Liver (tissue), 9 donors: Measurements from ENCODE around the gene TUFT1. TPM values are rescaled to one million over a fixed set of nuclear protein-coding genes. Genes with fewer than 3 reads are reported as not detected.

ENCODE experiments used
- DNase-seq: peaks from one replicate; pipeline ENCODE4 v3.0.0-alpha.2; 2017; ENCODE audit warnings: low spot score
- H3K27ac ChIP-seq, 2 donors: one replicate each; pipeline ENCODE4 v1.7.0; 2013; ENCODE audit warnings: inconsistent platforms in 2 of 2, low read length in 2 of 2, control low read depth in 1 of 2, low read depth in 1 of 2, mild to moderate bottlenecking in 1 of 2
- H3K27me3 ChIP-seq, 4 donors: one replicate each; pipeline versions ENCODE4 v1.6.1 to v1.7.0; 2013; ENCODE audit warnings: low read length in 3 of 4, inconsistent platforms in 1 of 4, mild to moderate bottlenecking in 1 of 4, moderate library complexity in 1 of 4; ENCODE audit not compliant: control insufficient read depth in 4 of 4, insufficient read depth in 4 of 4
- H3K36me3 ChIP-seq, 4 donors: one replicate each; pipeline versions ENCODE4 v1.6.1 to v1.7.0; 2013; ENCODE audit warnings: low read length in 3 of 4, mild to moderate bottlenecking in 3 of 4, low read depth in 1 of 4, moderate library complexity in 1 of 4; ENCODE audit not compliant: control insufficient read depth in 4 of 4, insufficient read depth in 3 of 4
- H3K4me1 ChIP-seq, 4 donors: one replicate each; pipeline versions ENCODE4 v1.6.1 to v1.7.0; 2013; ENCODE audit warnings: low read length in 3 of 4, mild to moderate bottlenecking in 3 of 4, moderate library complexity in 1 of 4; ENCODE audit not compliant: control insufficient read depth in 4 of 4, insufficient read depth in 4 of 4
- H3K4me3 ChIP-seq, 3 donors: one replicate each; pipeline versions ENCODE4 v1.6.1 to v1.7.0; 2013; ENCODE audit warnings: low read length in 3 of 3, control low read depth in 1 of 3, low read depth in 1 of 3, mild to moderate bottlenecking in 1 of 3
- H3K9ac ChIP-seq, 2 donors: one replicate each; pipeline ENCODE4 v1.7.0; 2013; ENCODE audit warnings: low read length in 2 of 2, mild to moderate bottlenecking in 2 of 2, moderate library complexity in 2 of 2, control low read depth in 1 of 2, low read depth in 1 of 2
- H3K9me3 ChIP-seq, 4 donors: one replicate each; pipeline versions ENCODE4 v1.6.1 to v1.7.0; 2013; ENCODE audit warnings: low read length in 3 of 4; ENCODE audit not compliant: control insufficient read depth in 4 of 4
- EGR1 ChIP-seq, 2 donors: IDR thresholded peaks; 2 replicates each; pipeline ENCODE4 v1.6.1; 2016 to 2018; ENCODE audit warnings: antibody characterized with exemption in 2 of 2, low read depth in 2 of 2
- FOXA1 ChIP-seq: IDR thresholded peaks from 2 replicates; pipeline ENCODE4 v1.6.1; 2016; ENCODE audit warnings: antibody characterized with exemption
- GABPA ChIP-seq, 2 donors: IDR thresholded peaks in 1 of 2; conservative IDR thresholded peaks in 1 of 2; 2 replicates each; pipeline ENCODE4 v1.6.1; 2016; ENCODE audit warnings: antibody characterized with exemption in 2 of 2, mild to moderate bottlenecking in 1 of 2, moderate library complexity in 1 of 2
- HNF4A ChIP-seq, 2 donors: conservative IDR thresholded peaks; 2 replicates each; pipeline ENCODE4 v1.6.1; 2016; ENCODE audit warnings: antibody characterized with exemption in 2 of 2, mild to moderate bottlenecking in 2 of 2
- HNF4G ChIP-seq: IDR thresholded peaks from 2 replicates; pipeline ENCODE4 v1.6.1; 2016; ENCODE audit warnings: antibody characterized with exemption
- JUND ChIP-seq, 2 donors: IDR thresholded peaks; 2 replicates each; pipeline ENCODE4 v1.6.1; 2016; ENCODE audit warnings: antibody characterized with exemption in 2 of 2
- NR2F2 ChIP-seq: IDR thresholded peaks from 2 replicates; pipeline ENCODE4 v1.6.1; 2016; ENCODE audit warnings: antibody characterized with exemption
- RAD21 ChIP-seq, 2 donors: IDR thresholded peaks; 2 replicates each; pipeline ENCODE4 v1.6.1; 2016; ENCODE audit warnings: antibody characterized with exemption in 2 of 2, mild to moderate bottlenecking in 2 of 2
- RXRA ChIP-seq, 2 donors: IDR thresholded peaks; 2 replicates each; pipeline ENCODE4 v1.6.1; 2017 to 2018; ENCODE audit warnings: antibody characterized with exemption in 2 of 2, mild to moderate bottlenecking in 1 of 2
- SP1 ChIP-seq: IDR thresholded peaks from 2 replicates; pipeline ENCODE4 v1.6.1; 2018; ENCODE audit warnings: antibody characterized with exemption, mild to moderate bottlenecking
- TAF1 ChIP-seq: conservative IDR thresholded peaks from 2 replicates; pipeline ENCODE4 v1.6.1; 2016; ENCODE audit warnings: antibody characterized with exemption, mild to moderate bottlenecking
- YY1 ChIP-seq: IDR thresholded peaks from 2 replicates; pipeline ENCODE4 v1.6.1; 2016; ENCODE audit warnings: antibody characterized with exemption, mild to moderate bottlenecking
- WGBS: extraction: QIAGEN DNeasy Blood & Tissue Kit; methylation state at CpG from one replicate; pipeline ENCODE4 v1.1.7; 2013; 5-methylcytosine and 5-hydroxymethylcytosine counted together
- polyA plus RNA-seq, 2 donors: library from polyadenylated mRNA; stranded (reverse) in 1 of 2; unstranded in 1 of 2; fragments of 200-250 nt in 1 of 2; fragments of >200 nt in 1 of 2; fragmentation: Nextera tagmentation in 1 of 2; extraction: Ambion mirVana in 1 of 2; gene quantifications; one replicate each; pipeline versions ENCODE4 v1.2.1 to v1.2.3, GENCODE V29; 2013 to 2015
- total RNA-seq, 2 donors: library from RNA; depleted of rRNA; stranded (reverse); fragments of >200 nt; gene quantifications; one replicate each; pipeline ENCODE4 v1.2.3, GENCODE V29; 2014
- TF ChIP-seq, protein P1 (sequence below): IDR thresholded peaks from 2 replicates; pipeline ENCODE4 v1.6.1; 2016; ENCODE audit warnings: antibody characterized with exemption
- TF ChIP-seq, protein P2 (sequence below): IDR thresholded peaks from 2 replicates; pipeline ENCODE4 v1.6.1; 2016; ENCODE audit warnings: antibody characterized with exemption
- TF ChIP-seq, protein P3 (sequence below): IDR thresholded peaks from 2 replicates; pipeline ENCODE4 v1.6.1; 2016; ENCODE audit warnings: antibody characterized with exemption, mild to moderate bottlenecking
- TF ChIP-seq, protein P4 (sequence below): IDR thresholded peaks from 2 replicates; pipeline ENCODE4 v1.6.1; 2016; ENCODE audit warnings: antibody characterized with exemption
- TF ChIP-seq, protein P5 (sequence below): fragments of 150-350 bp; IDR thresholded peaks from 2 replicates; pipeline ENCODE4 v1.5.1; 2017; ENCODE audit warnings: improper control_type of control experiment, low read depth, low read length; ENCODE audit not compliant: missing input control
- donor health status: healthy.
- donor health status: healthy.
- donor health status: healthy.
- donor health status: healthy.
- donor health status: healthy.

Gene TUFT1
- total and polyA plus RNA-seq, 4 donors, result 1.7 to 4.8 (median 3.0) TPM

DNA sequence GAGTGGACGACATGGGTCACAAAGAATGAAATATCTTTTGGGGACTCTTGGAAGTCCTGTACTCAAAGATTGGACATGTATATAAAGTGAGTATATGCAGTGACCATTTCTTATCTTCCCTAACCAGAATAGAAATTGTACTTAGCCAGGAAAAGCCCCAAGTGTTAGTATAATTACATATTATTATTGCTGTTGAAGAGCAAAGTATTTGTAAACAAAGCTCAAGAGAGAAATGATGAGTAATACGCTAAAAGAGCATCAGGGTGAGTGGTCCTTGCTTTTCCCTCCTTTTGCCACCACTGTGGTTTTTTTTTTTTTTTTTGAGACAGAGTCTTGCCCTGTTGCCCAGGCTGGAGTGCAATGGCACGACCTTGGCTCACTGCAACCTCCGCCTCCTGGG lies 35.4 kb upstream of the TUFT1 start:
- peaks cover 0 to under 1% (median 0%) of the 10 kb centered on the region in 4 donors for H3K4me1 ChIP-seq
- no peak overlapping the region for H3K9ac ChIP-seq
- H3K4me3 ChIP-seq, result no peak overlapping the region
- H3K36me3 ChIP-seq, result no peaks in the 10 kb centered on the region
- no peaks in the 10 kb centered on the region for H3K27me3 ChIP-seq
- TF ChIP-seq YY1 (no peak), RAD21 (IDR thresholded peaks at IDR 0.05) (no peak), FOXA1 (no peak), GABPA (IDR thresholded peaks at IDR 0.05 in 1 of 2, conservative IDR thresholded peaks at IDR 0.05 in 1 of 2) (no peak), EGR1 (IDR thresholded peaks at IDR 0.05; ENCODE audit: low read depth in 2 of 2) (no peak), HNF4G (no peak), RXRA (IDR thresholded peaks at IDR 0.05) (no peak), SP1 (no peak), TAF1 (no peak)
- TF ChIP-seq, protein P1, sequence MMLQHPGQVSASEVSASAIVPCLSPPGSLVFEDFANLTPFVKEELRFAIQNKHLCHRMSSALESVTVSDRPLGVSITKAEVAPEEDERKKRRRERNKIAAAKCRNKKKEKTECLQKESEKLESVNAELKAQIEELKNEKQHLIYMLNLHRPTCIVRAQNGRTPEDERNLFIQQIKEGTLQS, result no peak
- TF ChIP-seq, protein P2, sequence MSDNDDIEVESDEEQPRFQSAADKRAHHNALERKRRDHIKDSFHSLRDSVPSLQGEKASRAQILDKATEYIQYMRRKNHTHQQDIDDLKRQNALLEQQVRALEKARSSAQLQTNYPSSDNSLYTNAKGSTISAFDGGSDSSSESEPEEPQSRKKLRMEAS, result no peak
- TF ChIP-seq, protein P3, sequence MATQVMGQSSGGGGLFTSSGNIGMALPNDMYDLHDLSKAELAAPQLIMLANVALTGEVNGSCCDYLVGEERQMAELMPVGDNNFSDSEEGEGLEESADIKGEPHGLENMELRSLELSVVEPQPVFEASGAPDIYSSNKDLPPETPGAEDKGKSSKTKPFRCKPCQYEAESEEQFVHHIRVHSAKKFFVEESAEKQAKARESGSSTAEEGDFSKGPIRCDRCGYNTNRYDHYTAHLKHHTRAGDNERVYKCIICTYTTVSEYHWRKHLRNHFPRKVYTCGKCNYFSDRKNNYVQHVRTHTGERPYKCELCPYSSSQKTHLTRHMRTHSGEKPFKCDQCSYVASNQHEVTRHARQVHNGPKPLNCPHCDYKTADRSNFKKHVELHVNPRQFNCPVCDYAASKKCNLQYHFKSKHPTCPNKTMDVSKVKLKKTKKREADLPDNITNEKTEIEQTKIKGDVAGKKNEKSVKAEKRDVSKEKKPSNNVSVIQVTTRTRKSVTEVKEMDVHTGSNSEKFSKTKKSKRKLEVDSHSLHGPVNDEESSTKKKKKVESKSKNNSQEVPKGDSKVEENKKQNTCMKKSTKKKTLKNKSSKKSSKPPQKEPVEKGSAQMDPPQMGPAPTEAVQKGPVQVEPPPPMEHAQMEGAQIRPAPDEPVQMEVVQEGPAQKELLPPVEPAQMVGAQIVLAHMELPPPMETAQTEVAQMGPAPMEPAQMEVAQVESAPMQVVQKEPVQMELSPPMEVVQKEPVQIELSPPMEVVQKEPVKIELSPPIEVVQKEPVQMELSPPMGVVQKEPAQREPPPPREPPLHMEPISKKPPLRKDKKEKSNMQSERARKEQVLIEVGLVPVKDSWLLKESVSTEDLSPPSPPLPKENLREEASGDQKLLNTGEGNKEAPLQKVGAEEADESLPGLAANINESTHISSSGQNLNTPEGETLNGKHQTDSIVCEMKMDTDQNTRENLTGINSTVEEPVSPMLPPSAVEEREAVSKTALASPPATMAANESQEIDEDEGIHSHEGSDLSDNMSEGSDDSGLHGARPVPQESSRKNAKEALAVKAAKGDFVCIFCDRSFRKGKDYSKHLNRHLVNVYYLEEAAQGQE, result no peak
- no peak overlapping the region for H3K27ac ChIP-seq
- no peaks in the 10 kb centered on the region for H3K9me3 ChIP-seq
- 85% methylated on average over 4 of the region's 4 CpGs for WGBS
- DNase-seq, result no peak

DNA sequence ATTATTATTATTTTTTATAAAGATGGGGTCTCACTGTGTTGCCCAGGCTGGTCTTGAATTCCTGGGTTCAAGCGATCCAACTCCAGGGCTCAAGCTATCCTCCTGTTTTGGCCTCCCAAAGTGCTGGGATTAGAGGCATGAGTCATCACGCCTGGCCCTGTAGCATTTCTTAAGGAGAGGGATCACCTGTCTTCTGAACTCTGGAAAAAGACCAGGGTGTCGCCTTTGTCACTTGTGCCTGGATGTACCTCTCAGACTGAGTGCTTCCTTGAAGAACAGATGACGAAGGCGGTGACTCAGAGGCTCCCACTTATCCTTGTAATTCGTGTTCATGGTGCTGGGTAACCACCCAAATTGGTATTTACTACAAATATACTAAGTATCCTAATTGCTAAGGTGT lies 31.3 kb upstream of the TUFT1 start:
- H3K27me3 ChIP-seq, result no peaks in the 10 kb centered on the region
- H3K9me3 ChIP-seq, result no peaks in the 10 kb centered on the region
- no peak overlapping the region for H3K27ac ChIP-seq
- DNase-seq, result no peak
- WGBS, result 91% methylated on average over 6 of the region's 6 CpGs
- no peaks in the 10 kb centered on the region for H3K36me3 ChIP-seq
- TF ChIP-seq RXRA (IDR thresholded peaks at IDR 0.05) (no peak), RAD21 (IDR thresholded peaks at IDR 0.05) (no peak), SP1 (no peak), HNF4A (conservative IDR thresholded peaks at IDR 0.05) (no peak), YY1 (no peak), EGR1 (IDR thresholded peaks at IDR 0.05; ENCODE audit: low read depth in 2 of 2) (no peak), NR2F2 (no peak), JUND (IDR thresholded peaks at IDR 0.05) (no peak), TAF1 (no peak)
- TF ChIP-seq, protein P1, result no peak
- TF ChIP-seq, protein P4, sequence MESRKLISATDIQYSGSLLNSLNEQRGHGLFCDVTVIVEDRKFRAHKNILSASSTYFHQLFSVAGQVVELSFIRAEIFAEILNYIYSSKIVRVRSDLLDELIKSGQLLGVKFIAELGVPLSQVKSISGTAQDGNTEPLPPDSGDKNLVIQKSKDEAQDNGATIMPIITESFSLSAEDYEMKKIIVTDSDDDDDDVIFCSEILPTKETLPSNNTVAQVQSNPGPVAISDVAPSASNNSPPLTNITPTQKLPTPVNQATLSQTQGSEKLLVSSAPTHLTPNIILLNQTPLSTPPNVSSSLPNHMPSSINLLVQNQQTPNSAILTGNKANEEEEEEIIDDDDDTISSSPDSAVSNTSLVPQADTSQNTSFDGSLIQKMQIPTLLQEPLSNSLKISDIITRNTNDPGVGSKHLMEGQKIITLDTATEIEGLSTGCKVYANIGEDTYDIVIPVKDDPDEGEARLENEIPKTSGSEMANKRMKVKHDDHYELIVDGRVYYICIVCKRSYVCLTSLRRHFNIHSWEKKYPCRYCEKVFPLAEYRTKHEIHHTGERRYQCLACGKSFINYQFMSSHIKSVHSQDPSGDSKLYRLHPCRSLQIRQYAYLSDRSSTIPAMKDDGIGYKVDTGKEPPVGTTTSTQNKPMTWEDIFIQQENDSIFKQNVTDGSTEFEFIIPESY, result no peak
- TF ChIP-seq, protein P3, result no peak
- TF ChIP-seq, protein P5, sequence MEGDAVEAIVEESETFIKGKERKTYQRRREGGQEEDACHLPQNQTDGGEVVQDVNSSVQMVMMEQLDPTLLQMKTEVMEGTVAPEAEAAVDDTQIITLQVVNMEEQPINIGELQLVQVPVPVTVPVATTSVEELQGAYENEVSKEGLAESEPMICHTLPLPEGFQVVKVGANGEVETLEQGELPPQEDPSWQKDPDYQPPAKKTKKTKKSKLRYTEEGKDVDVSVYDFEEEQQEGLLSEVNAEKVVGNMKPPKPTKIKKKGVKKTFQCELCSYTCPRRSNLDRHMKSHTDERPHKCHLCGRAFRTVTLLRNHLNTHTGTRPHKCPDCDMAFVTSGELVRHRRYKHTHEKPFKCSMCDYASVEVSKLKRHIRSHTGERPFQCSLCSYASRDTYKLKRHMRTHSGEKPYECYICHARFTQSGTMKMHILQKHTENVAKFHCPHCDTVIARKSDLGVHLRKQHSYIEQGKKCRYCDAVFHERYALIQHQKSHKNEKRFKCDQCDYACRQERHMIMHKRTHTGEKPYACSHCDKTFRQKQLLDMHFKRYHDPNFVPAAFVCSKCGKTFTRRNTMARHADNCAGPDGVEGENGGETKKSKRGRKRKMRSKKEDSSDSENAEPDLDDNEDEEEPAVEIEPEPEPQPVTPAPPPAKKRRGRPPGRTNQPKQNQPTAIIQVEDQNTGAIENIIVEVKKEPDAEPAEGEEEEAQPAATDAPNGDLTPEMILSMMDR, result no peak
- H3K9ac ChIP-seq, result no peak overlapping the region
- H3K4me1 ChIP-seq, result peaks cover 2 to 35% (median 17%) of the 10 kb centered on the region in 4 donors
- no peak overlapping the region for H3K4me3 ChIP-seq
